ENCODE data around the gene UBE4A. TPM values are rescaled to one million over a fixed set of nuclear protein-coding genes. Genes with fewer than 3 reads are reported as not detected.

The UBE4A gene
- total RNA-seq, 2 experiments from 2014 or later, result 40.2 to 40.5 TPM

DNA sequence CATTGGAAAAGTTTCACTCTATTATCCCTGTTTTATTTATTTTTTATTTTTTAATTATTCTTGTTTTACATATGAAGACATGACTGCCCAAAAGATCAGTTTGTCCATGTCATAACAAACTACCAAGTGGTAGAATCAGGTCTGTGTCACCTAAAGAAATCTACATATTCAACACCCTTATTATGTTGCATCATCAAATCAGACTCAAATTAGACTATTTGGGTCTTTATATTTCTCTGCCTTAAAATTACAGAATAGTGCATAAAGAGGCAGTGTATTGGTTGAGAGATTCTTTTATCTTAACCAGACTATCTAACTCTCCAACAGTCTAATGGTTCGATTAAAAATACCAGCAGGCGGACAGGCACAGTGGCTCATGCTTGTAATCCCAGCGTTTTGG, 23.6 kb downstream of the UBE4A start:
- CTCF ChIA-PET, result interaction anchor here (1.4 kb wide), 1 partner anchor 211 kb away, joined by 4 read pairs; no protein-coding TSS in a partner anchor
- no peak overlapping the region for H3K27ac Mint-ChIP-seq
- H3K27me3 Mint-ChIP-seq, result no peaks in the 10 kb centered on the region
- no peaks in the 10 kb centered on the region for H3K4me1 Mint-ChIP-seq (ENCODE audit: low read depth)
- ATAC-seq (no peak), DNase-seq (no peak)
- POLR2A ChIA-PET, result no interaction called here
- H3K9me3 Mint-ChIP-seq, result no peaks in the 10 kb centered on the region
- no peak overlapping the region for H3K4me3 Mint-ChIP-seq
- H3K36me3 Mint-ChIP-seq (ENCODE audit: low read depth), result peaks cover 51% of the 10 kb centered on the region
- TF ChIP-seq, protein P1, sequence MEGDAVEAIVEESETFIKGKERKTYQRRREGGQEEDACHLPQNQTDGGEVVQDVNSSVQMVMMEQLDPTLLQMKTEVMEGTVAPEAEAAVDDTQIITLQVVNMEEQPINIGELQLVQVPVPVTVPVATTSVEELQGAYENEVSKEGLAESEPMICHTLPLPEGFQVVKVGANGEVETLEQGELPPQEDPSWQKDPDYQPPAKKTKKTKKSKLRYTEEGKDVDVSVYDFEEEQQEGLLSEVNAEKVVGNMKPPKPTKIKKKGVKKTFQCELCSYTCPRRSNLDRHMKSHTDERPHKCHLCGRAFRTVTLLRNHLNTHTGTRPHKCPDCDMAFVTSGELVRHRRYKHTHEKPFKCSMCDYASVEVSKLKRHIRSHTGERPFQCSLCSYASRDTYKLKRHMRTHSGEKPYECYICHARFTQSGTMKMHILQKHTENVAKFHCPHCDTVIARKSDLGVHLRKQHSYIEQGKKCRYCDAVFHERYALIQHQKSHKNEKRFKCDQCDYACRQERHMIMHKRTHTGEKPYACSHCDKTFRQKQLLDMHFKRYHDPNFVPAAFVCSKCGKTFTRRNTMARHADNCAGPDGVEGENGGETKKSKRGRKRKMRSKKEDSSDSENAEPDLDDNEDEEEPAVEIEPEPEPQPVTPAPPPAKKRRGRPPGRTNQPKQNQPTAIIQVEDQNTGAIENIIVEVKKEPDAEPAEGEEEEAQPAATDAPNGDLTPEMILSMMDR (IDR thresholded peaks at IDR 0.05), result no peak
- intact Hi-C loops (cut with micrococcal nuclease), result no loop called here

DNA sequence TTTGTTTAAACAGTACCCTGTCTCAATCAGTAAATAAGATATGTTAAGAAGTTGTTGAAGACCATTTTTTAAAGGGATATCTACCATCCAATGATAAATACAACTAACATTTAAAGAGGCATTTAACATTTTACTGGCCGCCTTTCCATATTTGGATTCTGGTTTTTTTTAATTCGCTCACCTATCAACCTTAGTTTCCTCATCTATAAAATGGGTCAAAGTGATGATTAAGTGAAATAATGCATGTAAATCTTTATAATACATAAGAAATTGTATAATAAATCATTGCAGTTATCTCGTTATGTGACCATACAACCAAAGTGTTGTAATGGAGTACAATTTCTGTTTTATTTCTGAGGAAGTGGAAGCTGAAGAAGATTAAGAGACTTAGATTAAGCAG, 24.3 kb downstream of the UBE4A start:
- TF ChIP-seq, protein P1 (IDR thresholded peaks at IDR 0.05), result no peak
- DNase-seq (no peak), ATAC-seq (no peak)
- intact Hi-C loops (cut with micrococcal nuclease), result no loop called here
- ChIA-PET POLR2A (interaction anchor here (0.6 kb wide), 1 partner anchor 183 kb away, joined by 3 read pairs; no protein-coding TSS in a partner anchor), CTCF (interaction anchor here (1.4 kb wide), 1 partner anchor 212 kb away, joined by 3 read pairs; no protein-coding TSS in a partner anchor)
- H3K36me3 Mint-ChIP-seq (ENCODE audit: low read depth), result peaks cover 47% of the 10 kb centered on the region
- no peaks in the 10 kb centered on the region for H3K9me3 Mint-ChIP-seq
- H3K4me1 Mint-ChIP-seq (ENCODE audit: low read depth), result no peaks in the 10 kb centered on the region
- no peak overlapping the region for H3K4me3 Mint-ChIP-seq
- no peak overlapping the region for H3K27ac Mint-ChIP-seq
- H3K27me3 Mint-ChIP-seq, result no peaks in the 10 kb centered on the region

- Mint-ChIP-seq H3K27me3 (no peaks in the 10 kb centered on the region), H3K4me1 (ENCODE audit: low read depth) (peaks cover 37% of the 10 kb centered on the region), H3K36me3 (ENCODE audit: low read depth) (peaks cover 32% of the 10 kb centered on the region), H3K9me3 (no peaks in the 10 kb centered on the region), H3K4me3 (peak overlapping the region; percentile 19), H3K27ac (peak overlapping the region; percentile 99)
- no peak for ATAC-seq
- no peak for DNase-seq
- intact Hi-C loops (cut with micrococcal nuclease), result no loop called here
- ChIA-PET CTCF (interaction anchor here (3.2 kb wide), 1 partner anchor 92 kb away, joined by 25 read pairs; no protein-coding TSS in a partner anchor), POLR2A (no interaction called here)
- TF ChIP-seq, protein P1 (IDR thresholded peaks at IDR 0.05), result no peak
Measured at GRCh38 chr11:118396097-118396501, 36.7 kb downstream of the UBE4A start.

GRCh38 chr11:118397448-118397847, 38.0 kb downstream of the UBE4A start:
- TF ChIP-seq, protein P1 (IDR thresholded peaks at IDR 0.05), result no peak
- DNase-seq (no peak), ATAC-seq (no peak)
- no peak overlapping the region for H3K4me3 Mint-ChIP-seq
- H3K4me1 Mint-ChIP-seq (ENCODE audit: low read depth), result peaks cover 40% of the 10 kb centered on the region
- H3K9me3 Mint-ChIP-seq, result no peaks in the 10 kb centered on the region
- POLR2A ChIA-PET, result interaction anchor here (0.6 to 4.3 kb wide), 6 partner anchors 9 to 133 kb away, joined by 3 to 32 read pairs (median 3); partner anchors contain the start of gene KMT2A
- CTCF ChIA-PET, result interaction anchor here (0.8 to 3.2 kb wide), 10 partner anchors 9 to 226 kb away, joined by 3 to 25 read pairs (median 5); partner anchors contain the start of gene KMT2A
- peaks cover 35% of the 10 kb centered on the region for H3K36me3 Mint-ChIP-seq (ENCODE audit: low read depth)
- intact Hi-C loops (cut with micrococcal nuclease), result no loop called here
- H3K27ac Mint-ChIP-seq, result peak overlapping the region; percentile 99
- no peaks in the 10 kb centered on the region for H3K27me3 Mint-ChIP-seq

DNA sequence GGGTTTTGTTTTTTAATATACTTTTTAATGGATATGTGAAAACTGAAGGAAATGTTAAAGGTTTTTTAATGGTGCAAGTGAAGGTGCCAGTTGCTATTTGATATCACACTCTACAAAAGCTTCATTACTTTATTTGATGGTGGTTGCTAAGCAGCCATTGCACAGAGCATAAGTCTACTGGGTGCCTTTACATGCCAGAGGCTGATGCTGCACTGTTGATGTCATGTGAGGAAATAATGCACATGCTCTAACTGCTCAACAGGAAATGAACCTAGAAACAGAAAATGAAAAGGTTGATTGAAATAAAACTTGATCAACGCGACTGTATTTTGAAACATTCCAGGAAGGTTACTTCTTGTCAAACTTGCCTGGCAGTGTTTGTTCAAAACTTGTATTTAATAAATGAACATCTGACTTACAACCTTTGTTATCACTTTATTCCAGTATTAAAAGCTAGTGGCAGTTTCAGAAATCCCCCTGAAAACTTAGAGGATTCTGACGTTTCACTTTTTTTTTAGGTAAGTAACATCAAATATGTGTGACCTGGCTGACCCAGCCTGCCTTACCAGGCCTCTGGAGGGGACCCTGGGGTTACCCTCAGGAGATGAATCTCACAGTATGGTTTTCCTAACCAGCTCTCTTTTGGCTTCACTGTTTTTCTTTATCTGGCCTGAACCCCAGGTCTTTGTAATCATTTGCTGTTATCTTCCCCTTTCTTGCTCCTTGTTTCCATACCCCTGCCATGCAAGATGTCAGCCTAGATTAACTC, 39.6 kb downstream of the UBE4A start:
- TF ChIP-seq, protein P1 (IDR thresholded peaks at IDR 0.05), result no peak
- H3K4me3 Mint-ChIP-seq, result peak overlapping the region; percentile 86
- no peaks in the 10 kb centered on the region for H3K9me3 Mint-ChIP-seq
- peaks cover 39% of the 10 kb centered on the region for H3K36me3 Mint-ChIP-seq (ENCODE audit: low read depth)
- peaks cover 45% of the 10 kb centered on the region for H3K4me1 Mint-ChIP-seq (ENCODE audit: low read depth)
- no peaks in the 10 kb centered on the region for H3K27me3 Mint-ChIP-seq
- ChIA-PET CTCF (interaction anchor here (0.6 to 3.2 kb wide), 12 partner anchors 14 to 227 kb away, joined by 3 to 25 read pairs (median 4); partner anchors contain the start of genes KMT2A and TMEM25), POLR2A (interaction anchor here (0.7 to 4.3 kb wide), 13 partner anchors 14 to 155 kb away, joined by 3 to 32 read pairs (median 4); partner anchors contain the start of gene KMT2A)
- DNase-seq (peak; percentile 67), ATAC-seq (peak; percentile 81)
- peak overlapping the region; percentile 99 for H3K27ac Mint-ChIP-seq
- intact Hi-C loops (cut with micrococcal nuclease), result loop anchor here (1.0 kb wide), 1 partner anchor 89 kb away; no protein-coding TSS in a partner anchor
